ENCODE measurements around the gene SETD7. TPM values are rescaled to one million over a fixed set of nuclear protein-coding genes. Genes with fewer than 3 reads are reported as not detected.

Gene SETD7
- polyA plus RNA-seq (2014; cell fraction: cytosol; rRNA removed), result 14.1 and 18.1 TPM in 2 replicates
- polyA plus RNA-seq (2014; cell fraction: nucleus; rRNA removed), result 7.2 and 11.1 TPM in 2 replicates

- peak; percentile 80 for DNase-seq (ENCODE audit: low spot score)
Observed at GRCh38 chr4:139556071-139556723, at the start of gene SETD7. TSS of gene SETD7 (minus strand) at chr4:139556219. CDS start at chr4:139556137, 82 bp downstream.

GRCh38 chr4:139605516-139605915 lies 49.5 kb upstream of the SETD7 start:
- DNase-seq (ENCODE audit: low spot score), result no peak

- peak; percentile 69 for DNase-seq (ENCODE audit: low spot score)
Observed at GRCh38 chr4:139603576-139604410, 47.8 kb upstream of the SETD7 start.

- no peak for DNase-seq (ENCODE audit: low spot score)
Observed at GRCh38 chr4:139602776-139603360, 46.8 kb upstream of the SETD7 start.

- no peak for DNase-seq (ENCODE audit: low spot score)
Observed at GRCh38 chr4:139600662-139601061, 44.6 kb upstream of the SETD7 start.

GRCh38 chr4:139599594-139600374 lies 43.8 kb upstream of the SETD7 start:
- no peak for DNase-seq (ENCODE audit: low spot score)

GRCh38 chr4:139599076-139599475 lies 43.1 kb upstream of the SETD7 start:
- no peak for DNase-seq (ENCODE audit: low spot score)

GRCh38 chr4:139596684-139597279 lies 40.8 kb upstream of the SETD7 start:
- no peak for DNase-seq (ENCODE audit: low spot score)

GRCh38 chr4:139596034-139596683 lies 40.1 kb upstream of the SETD7 start:
- DNase-seq (ENCODE audit: low spot score), result no peak

GRCh38 chr4:139594591-139595185 lies 38.7 kb upstream of the SETD7 start:
- DNase-seq (ENCODE audit: low spot score), result no peak

GRCh38 chr4:139593091-139593564 lies 37.1 kb upstream of the SETD7 start:
- DNase-seq (ENCODE audit: low spot score), result peak; percentile 41

- no peak for DNase-seq (ENCODE audit: low spot score)
Observed at GRCh38 chr4:139589336-139590018, 33.5 kb upstream of the SETD7 start.

- DNase-seq (ENCODE audit: low spot score), result no peak
Observed at GRCh38 chr4:139587446-139587845, 31.4 kb upstream of the SETD7 start.

GRCh38 chr4:139585473-139585872 lies 29.5 kb upstream of the SETD7 start:
- DNase-seq (ENCODE audit: low spot score), result no peak

- DNase-seq (ENCODE audit: low spot score), result no peak
Observed at GRCh38 chr4:139584784-139585183, 28.8 kb upstream of the SETD7 start.

GRCh38 chr4:139584013-139584412 lies 28.0 kb upstream of the SETD7 start:
- DNase-seq (ENCODE audit: low spot score), result no peak

GRCh38 chr4:139582044-139582443 lies 26.0 kb upstream of the SETD7 start:
- DNase-seq (ENCODE audit: low spot score), result no peak

- no peak for DNase-seq (ENCODE audit: low spot score)
Observed at GRCh38 chr4:139581096-139581495, 25.1 kb upstream of the SETD7 start.

- no peak for DNase-seq (ENCODE audit: low spot score)
Observed at GRCh38 chr4:139576219-139576618, 20.2 kb upstream of the SETD7 start.

- no peak for DNase-seq (ENCODE audit: low spot score)
Observed at GRCh38 chr4:139575072-139575471, 19.1 kb upstream of the SETD7 start.
